ENCODE measurements around the gene CCDC73.

Gene CCDC73

GRCh38 chr11:32586576-32587190, 207.8 kb downstream of the CCDC73 start:
- no peak for DNase-seq (ENCODE audit: low read depth)

GRCh38 chr11:32584921-32585320, 209.5 kb downstream of the CCDC73 start:
- no peak for DNase-seq (ENCODE audit: low read depth)

- DNase-seq (ENCODE audit: low read depth): peak; percentile 90
These were observed 210.8 kb downstream of the CCDC73 start, which contains the start of gene EIF3M for GRCh38 chr11:32583459-32584271. Gene EIF3M, plus strand, starts transcription at chr11:32583831. Its CDS starts 57 bp downstream, at chr11:32583888.

- no peak for DNase-seq (ENCODE audit: low read depth)
These were observed 212.9 kb downstream of the CCDC73 start for GRCh38 chr11:32581556-32581955.

GRCh38 chr11:32580967-32581366, 213.5 kb downstream of the CCDC73 start:
- DNase-seq (ENCODE audit: low read depth): no peak

- no peak for DNase-seq (ENCODE audit: low read depth)
These were observed 218.0 kb downstream of the CCDC73 start for GRCh38 chr11:32576456-32576855.

GRCh38 chr11:32575070-32575469, 219.4 kb downstream of the CCDC73 start:
- DNase-seq (ENCODE audit: low read depth): no peak

GRCh38 chr11:32574421-32574820, 220.0 kb downstream of the CCDC73 start:
- DNase-seq (ENCODE audit: low read depth): no peak

GRCh38 chr11:32573228-32573627, 221.2 kb downstream of the CCDC73 start:
- no peak for DNase-seq (ENCODE audit: low read depth)

- no peak for DNase-seq (ENCODE audit: low read depth)
These were observed 223.4 kb downstream of the CCDC73 start for GRCh38 chr11:32571039-32571438.

GRCh38 chr11:32569313-32569881, 225.1 kb downstream of the CCDC73 start:
- no peak for DNase-seq (ENCODE audit: low read depth)

- no peak for DNase-seq (ENCODE audit: low read depth)
These were observed 227.3 kb downstream of the CCDC73 start for GRCh38 chr11:32567154-32567553.

GRCh38 chr11:32566517-32566916, 227.9 kb downstream of the CCDC73 start:
- DNase-seq (ENCODE audit: low read depth): no peak

GRCh38 chr11:32563600-32563959, 230.9 kb downstream of the CCDC73 start:
- no peak for DNase-seq (ENCODE audit: low read depth)

- DNase-seq (ENCODE audit: low read depth): no peak
These were observed 231.4 kb downstream of the CCDC73 start for GRCh38 chr11:32562839-32563599.

GRCh38 chr11:32561835-32562234, 232.6 kb downstream of the CCDC73 start:
- no peak for DNase-seq (ENCODE audit: low read depth)

GRCh38 chr11:32555895-32556294, 238.6 kb downstream of the CCDC73 start:
- DNase-seq (ENCODE audit: low read depth): no peak

- no peak for DNase-seq (ENCODE audit: low read depth)
These were observed 239.4 kb downstream of the CCDC73 start for GRCh38 chr11:32555091-32555490.

All from T-helper 22 cell (primary cell).